Measurements from ENCODE around the gene ZBED1. TPM values are rescaled to one million over a fixed set of nuclear protein-coding genes. Genes with fewer than 3 reads are reported as not detected.

ZBED1 gene
- total and polyA plus RNA-seq, 2 donors (not counting 3 experiments of a cell fraction or from before 2014, with no cell fraction given), result 24.6 to 46.5 TPM

DNA sequence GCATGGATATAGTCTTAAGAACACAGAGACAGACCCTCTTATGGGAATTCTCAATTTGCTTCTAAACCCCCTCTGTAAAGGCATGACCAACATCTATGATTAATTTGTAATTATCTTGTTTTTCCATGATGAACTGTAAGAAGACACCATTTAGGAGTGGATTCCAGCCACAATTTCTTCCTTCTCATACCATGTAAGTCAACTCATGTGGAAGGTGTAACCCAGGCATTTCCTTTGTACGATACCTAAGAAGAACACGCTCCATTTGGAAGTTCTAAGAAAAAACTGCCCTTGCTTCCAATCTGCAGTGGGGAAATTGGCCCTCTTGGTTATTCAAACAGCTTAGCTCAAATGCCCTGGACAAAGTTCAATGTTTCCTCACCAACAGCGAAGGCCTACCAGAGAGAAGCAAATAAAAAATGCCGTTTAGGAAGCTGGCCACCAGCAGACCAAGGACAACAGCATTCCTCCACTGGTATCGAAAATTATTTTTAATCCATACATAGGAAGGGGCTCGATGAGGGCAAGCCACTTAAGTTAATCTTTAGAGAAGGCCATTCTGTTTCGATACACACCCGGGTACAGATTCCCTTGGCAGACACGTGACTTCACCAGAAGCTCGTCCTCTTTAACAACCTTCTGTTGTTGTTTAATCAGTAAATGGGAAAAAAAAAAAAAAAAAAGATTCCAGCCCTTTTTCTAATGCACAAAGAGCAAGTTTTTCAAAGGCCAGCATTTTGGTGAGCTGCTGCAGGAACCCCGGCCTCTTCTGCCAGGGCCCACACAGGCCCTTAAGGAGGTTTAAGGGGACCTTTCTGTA, 2.6 kb downstream of the ZBED1 start:
- POLR2A ChIA-PET, result no interaction called here
- Histone ChIP-seq H3K4me2 (ENCODE audit: insufficient read depth, low read length) (peak overlapping the region; percentile 52), H3K9me1 (replicated peaks; ENCODE audit: control insufficient read depth, extremely low read depth, insufficient read depth, low read length) (no peaks in the 10 kb centered on the region), H3K4me3 (replicated peaks in 1 of 3; ENCODE audit: insufficient read depth in 1 of 3, low read depth in 1 of 3, low read length in 3 of 3) (peak overlapping the region in 1 of 3 experiments; percentile 84), H3K79me2 (ENCODE audit: control insufficient read depth, insufficient read depth, low read length) (peaks cover 52% of the 10 kb centered on the region), H2AFZ (ENCODE audit: low read depth, low read length) (no peak overlapping the region), H3K9me3 (replicated peaks; ENCODE audit: control insufficient read depth, insufficient read depth, low read length) (no peaks in the 10 kb centered on the region), H3K36me3 (ENCODE audit: control insufficient read depth in 2 of 2, extremely low read depth in 1 of 2, insufficient read depth in 2 of 2, low read length in 2 of 2) (peaks cover 0 to 3% of the 10 kb centered on the region in 2 experiments), H4K20me1 (replicated peaks; ENCODE audit: control insufficient read depth, extremely low read depth, insufficient read depth, low read length) (peaks cover 4% of the 10 kb centered on the region), H3K4me1 (ENCODE audit: control insufficient read depth, extremely low read depth, insufficient read depth, low read length) (peaks cover 13% of the 10 kb centered on the region), H3K27ac (ENCODE audit: insufficient read depth, low read depth, low read length) (no peak overlapping the region), H3K27me3 (ENCODE audit: control insufficient read depth in 2 of 2, insufficient read depth in 2 of 2, low read length in 2 of 2) (no peaks in the 10 kb centered on the region), H3K9ac (replicated peaks; ENCODE audit: extremely low read depth, insufficient read depth, low read length) (no peak overlapping the region)
- DNase-seq (ENCODE audit: low read depth, low spot score), result peak; percentile 31
- intact Hi-C loops (cut with micrococcal nuclease) (loop anchor here (1.0 to 5.0 kb wide), 2 partner anchors 95 to 1046 kb away; partner anchors contain the start of gene ASMTL), dilution Hi-C loops (cut with MboI; ENCODE audit: extremely low pct_ligation_motif_present, low sequenced_read_pairs) (no loop called here)
- no peak for FAIRE-seq
- CTCF ChIA-PET, result no interaction called here
- BruUV-seq (replicated peaks), result no TSS peak
- TF ChIP-seq JUN (IDR thresholded peaks at IDR 0.05; ENCODE audit: borderline replicate concordance, insufficient read depth, insufficient read length, low read depth), result no peak
- TF ChIP-seq POLR2AphosphoS5 (IDR thresholded peaks at IDR 0.05; ENCODE audit: insufficient read depth, low read depth, low read length), result no peak
- TF ChIP-seq, protein P1, sequence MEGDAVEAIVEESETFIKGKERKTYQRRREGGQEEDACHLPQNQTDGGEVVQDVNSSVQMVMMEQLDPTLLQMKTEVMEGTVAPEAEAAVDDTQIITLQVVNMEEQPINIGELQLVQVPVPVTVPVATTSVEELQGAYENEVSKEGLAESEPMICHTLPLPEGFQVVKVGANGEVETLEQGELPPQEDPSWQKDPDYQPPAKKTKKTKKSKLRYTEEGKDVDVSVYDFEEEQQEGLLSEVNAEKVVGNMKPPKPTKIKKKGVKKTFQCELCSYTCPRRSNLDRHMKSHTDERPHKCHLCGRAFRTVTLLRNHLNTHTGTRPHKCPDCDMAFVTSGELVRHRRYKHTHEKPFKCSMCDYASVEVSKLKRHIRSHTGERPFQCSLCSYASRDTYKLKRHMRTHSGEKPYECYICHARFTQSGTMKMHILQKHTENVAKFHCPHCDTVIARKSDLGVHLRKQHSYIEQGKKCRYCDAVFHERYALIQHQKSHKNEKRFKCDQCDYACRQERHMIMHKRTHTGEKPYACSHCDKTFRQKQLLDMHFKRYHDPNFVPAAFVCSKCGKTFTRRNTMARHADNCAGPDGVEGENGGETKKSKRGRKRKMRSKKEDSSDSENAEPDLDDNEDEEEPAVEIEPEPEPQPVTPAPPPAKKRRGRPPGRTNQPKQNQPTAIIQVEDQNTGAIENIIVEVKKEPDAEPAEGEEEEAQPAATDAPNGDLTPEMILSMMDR (IDR thresholded peaks at IDR 0.05; ENCODE audit: extremely low read depth in 1 of 2, insufficient read depth in 1 of 2, low read depth in 1 of 2, low read length in 2 of 2), result no peak
- TF ChIP-seq GATA2 (IDR thresholded peaks at IDR 0.05; ENCODE audit: insufficient read depth, insufficient read length, low read depth, low read length), result no peak
- TF ChIP-seq EZH2 (IDR thresholded peaks at IDR 0.05; ENCODE audit: borderline replicate concordance, low read depth, low read length, severe bottlenecking), result no peak
- no peak for TF ChIP-seq MYC (IDR thresholded peaks at IDR 0.05; ENCODE audit: low read depth, low read length)
- TF ChIP-seq, protein P2, sequence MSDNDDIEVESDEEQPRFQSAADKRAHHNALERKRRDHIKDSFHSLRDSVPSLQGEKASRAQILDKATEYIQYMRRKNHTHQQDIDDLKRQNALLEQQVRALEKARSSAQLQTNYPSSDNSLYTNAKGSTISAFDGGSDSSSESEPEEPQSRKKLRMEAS (IDR thresholded peaks at IDR 0.05; ENCODE audit: insufficient read depth, insufficient read length), result no peak
- TF ChIP-seq POLR2A (IDR thresholded peaks at IDR 0.05; ENCODE audit: low read depth, low read length), result no peak
- TF ChIP-seq FOS (IDR thresholded peaks at IDR 0.05; ENCODE audit: borderline replicate concordance, insufficient read depth, low read length), result no peak

Measured in endothelial cell of umbilical vein (primary cell).